Placental pericyte (primary cell): ENCODE data around the gene CDK9. TPM values are rescaled to one million over a fixed set of nuclear protein-coding genes. Genes with fewer than 3 reads are reported as not detected.

ENCODE experiments used
- small RNA-seq: library from RNA; depleted of rRNA; stranded (forward); fragments of <200 nt; gene quantifications from one replicate; pipeline ENCODE3, GENCODE V24; 2012; ENCODE audit warnings: low replicate concordance
- total RNA-seq: library from RNA; depleted of rRNA; stranded (reverse); fragments of >200 nt; gene quantifications from 2 replicates; pipeline ENCODE4 v1.2.3, GENCODE V29; 2012

Gene CDK9
- total RNA-seq = 51.1 and 70.5 TPM in 2 replicates

GRCh38 chr9:127785933-127786772 lies at the start of gene CDK9:
CDK9 (plus strand) TSS chr9:127786034; CDS start chr9:127786149, 115 bp downstream.

GRCh38 chr9:127778280-127779135 lies 7.3 kb upstream of the CDK9 start, which contains the start of gene SH2D3C:
SH2D3C (minus strand) TSS chr9:127778666; CDS start chr9:127778627, 39 bp downstream.

GRCh38 chr9:127802576-127803443 lies 17.0 kb downstream of the CDK9 start, which contains the start of gene FPGS:
FPGS (plus strand) TSS chr9:127802882; CDS start chr9:127802925, 43 bp downstream.

Small RNA genes lying within 50 kb of the gene (small RNA-seq; reads per million reads assigned to genes)
- not detected for gene RF00019

Other genes starting within 250 kb of the CDK9 start
- gene STXBP1, start 173.8 kb upstream of the CDK9 start, total RNA-seq = 27.8 and 44.4 TPM in 2 replicates
- not detected in 2 replicates for gene CFAP157, start 79.0 kb upstream of the CDK9 start, total RNA-seq
- 16.0 and 21.2 TPM in 2 replicates for gene PTRH1, start 70.4 kb upstream of the CDK9 start, total RNA-seq
- gene TTC16, start 70.0 kb upstream of the CDK9 start, total RNA-seq = under 0.01 TPM in 1 of 2 replicates, not detected in the other
- gene TOR2A, start 50.7 kb upstream of the CDK9 start, total RNA-seq = 8.2 and 9.0 TPM in 2 replicates
- 0.22 TPM in 1 of 2 replicates, not detected in the other for gene SH2D3C, start 7.4 kb upstream of the CDK9 start, total RNA-seq
- 98.4 and 114 TPM in 2 replicates for gene FPGS, start 16.8 kb downstream of the CDK9 start, total RNA-seq
- 47.7 and 72.3 TPM in 2 replicates for gene ENG, start 68.6 kb downstream of the CDK9 start, total RNA-seq
- 23.2 and 39.1 TPM in 2 replicates for gene AK1, start 91.6 kb downstream of the CDK9 start, total RNA-seq
- gene ST6GALNAC6, start 113.6 kb downstream of the CDK9 start, total RNA-seq = 39.6 and 44.8 TPM in 2 replicates
- 40.1 and 95.6 TPM in 2 replicates for gene ST6GALNAC4, start 131.0 kb downstream of the CDK9 start, total RNA-seq
- 1.8 and 2.7 TPM in 2 replicates for gene PIP5KL1, start 144.7 kb downstream of the CDK9 start, total RNA-seq
- 14.7 and 18.0 TPM in 2 replicates for gene DPM2, start 151.8 kb downstream of the CDK9 start, total RNA-seq
- gene EEIG1, start 195.0 kb downstream of the CDK9 start, total RNA-seq = 14.0 and 26.3 TPM in 2 replicates